Measurements from ENCODE around the gene ISL1. TPM values are rescaled to one million over a fixed set of nuclear protein-coding genes. Genes with fewer than 3 reads are reported as not detected.

Gene ISL1
- total and polyA plus RNA-seq, 8 donors, result 0.06 to 0.34 (median 0.11) TPM; not detected in 3

DNA sequence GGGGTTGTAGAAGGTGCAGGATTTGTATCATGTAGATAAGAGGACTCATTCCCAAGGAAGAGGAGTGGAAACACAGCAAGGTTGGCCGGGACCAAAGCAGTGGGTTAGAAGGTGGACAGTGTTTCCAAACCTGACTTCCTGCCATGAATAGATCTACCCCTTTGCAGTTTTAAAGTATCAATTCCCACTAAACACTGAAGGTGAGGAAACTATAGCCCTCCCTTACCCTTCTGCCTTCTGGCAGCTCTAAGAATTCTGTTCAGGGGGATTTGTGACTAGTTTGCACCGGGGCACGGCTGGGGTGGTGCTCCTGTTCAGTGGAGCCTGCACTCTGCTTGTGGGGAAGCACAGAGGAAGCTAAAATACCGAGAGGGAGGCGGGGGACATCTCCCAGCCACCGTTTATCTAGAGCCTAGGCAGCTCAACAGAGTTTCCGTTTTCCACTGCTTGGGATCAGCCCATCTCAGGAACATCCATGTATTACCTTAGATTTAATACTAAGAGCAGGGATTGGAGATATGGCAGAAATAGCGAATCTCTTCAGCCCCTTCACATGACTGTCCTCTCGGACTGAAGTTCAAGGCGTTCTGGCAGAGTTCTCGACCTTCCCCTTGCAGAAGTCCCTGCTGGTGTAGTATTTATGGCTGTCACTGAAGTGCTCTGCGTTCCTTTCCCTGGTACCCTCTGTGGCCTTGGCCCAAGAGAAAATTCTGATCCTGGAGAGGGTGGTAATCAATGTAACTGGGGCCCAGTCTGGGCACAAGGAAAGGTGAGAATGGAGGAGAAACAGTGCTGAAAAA is 5.4 kb downstream of the ISL1 start:
- no peak for ATAC-seq
- Histone ChIP-seq H3K4me1 (no peaks in the 10 kb centered on the region), H3K27ac (no peak overlapping the region), H3K36me3 (no peaks in the 10 kb centered on the region), H3K27me3 (peaks cover 84 to 100% of the 10 kb centered on the region in 2 donors), H3K9me3 (no peaks in the 10 kb centered on the region), H3K4me3 (no peak overlapping the region)
- intact Hi-C loops (cut with DNase I), result no loop called here
- DNase-seq, result no peak
- TF ChIP-seq, protein P1, sequence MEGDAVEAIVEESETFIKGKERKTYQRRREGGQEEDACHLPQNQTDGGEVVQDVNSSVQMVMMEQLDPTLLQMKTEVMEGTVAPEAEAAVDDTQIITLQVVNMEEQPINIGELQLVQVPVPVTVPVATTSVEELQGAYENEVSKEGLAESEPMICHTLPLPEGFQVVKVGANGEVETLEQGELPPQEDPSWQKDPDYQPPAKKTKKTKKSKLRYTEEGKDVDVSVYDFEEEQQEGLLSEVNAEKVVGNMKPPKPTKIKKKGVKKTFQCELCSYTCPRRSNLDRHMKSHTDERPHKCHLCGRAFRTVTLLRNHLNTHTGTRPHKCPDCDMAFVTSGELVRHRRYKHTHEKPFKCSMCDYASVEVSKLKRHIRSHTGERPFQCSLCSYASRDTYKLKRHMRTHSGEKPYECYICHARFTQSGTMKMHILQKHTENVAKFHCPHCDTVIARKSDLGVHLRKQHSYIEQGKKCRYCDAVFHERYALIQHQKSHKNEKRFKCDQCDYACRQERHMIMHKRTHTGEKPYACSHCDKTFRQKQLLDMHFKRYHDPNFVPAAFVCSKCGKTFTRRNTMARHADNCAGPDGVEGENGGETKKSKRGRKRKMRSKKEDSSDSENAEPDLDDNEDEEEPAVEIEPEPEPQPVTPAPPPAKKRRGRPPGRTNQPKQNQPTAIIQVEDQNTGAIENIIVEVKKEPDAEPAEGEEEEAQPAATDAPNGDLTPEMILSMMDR (IDR thresholded peaks at IDR 0.05), result no peak

DNA sequence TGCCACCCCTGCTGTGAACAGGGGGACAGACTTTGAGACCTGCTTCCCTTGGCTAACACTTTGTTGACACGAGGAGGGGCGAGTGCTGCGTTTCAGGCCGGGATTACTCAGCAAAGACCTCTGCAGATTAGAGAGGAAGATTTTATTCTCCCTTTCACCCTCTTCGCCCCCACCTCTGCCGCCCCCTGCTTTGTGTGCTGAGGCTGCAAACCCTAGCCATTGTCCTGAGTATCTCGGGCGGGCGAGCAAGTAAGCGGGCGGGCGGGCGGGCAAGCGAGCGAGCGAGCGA is 6.0 kb downstream of the ISL1 start:
- intact Hi-C loops (cut with DNase I), result no loop called here
- no peaks in the 10 kb centered on the region for H3K4me1 ChIP-seq
- no peak for ATAC-seq
- no peak overlapping the region for H3K27ac ChIP-seq
- no peaks in the 10 kb centered on the region for H3K9me3 ChIP-seq
- TF ChIP-seq, protein P1 (IDR thresholded peaks at IDR 0.05), result no peak
- DNase-seq, result no peak
- no peaks in the 10 kb centered on the region for H3K36me3 ChIP-seq
- H3K27me3 ChIP-seq, result peaks cover 81 to 100% of the 10 kb centered on the region in 2 donors
- H3K4me3 ChIP-seq, result no peak overlapping the region

DNA sequence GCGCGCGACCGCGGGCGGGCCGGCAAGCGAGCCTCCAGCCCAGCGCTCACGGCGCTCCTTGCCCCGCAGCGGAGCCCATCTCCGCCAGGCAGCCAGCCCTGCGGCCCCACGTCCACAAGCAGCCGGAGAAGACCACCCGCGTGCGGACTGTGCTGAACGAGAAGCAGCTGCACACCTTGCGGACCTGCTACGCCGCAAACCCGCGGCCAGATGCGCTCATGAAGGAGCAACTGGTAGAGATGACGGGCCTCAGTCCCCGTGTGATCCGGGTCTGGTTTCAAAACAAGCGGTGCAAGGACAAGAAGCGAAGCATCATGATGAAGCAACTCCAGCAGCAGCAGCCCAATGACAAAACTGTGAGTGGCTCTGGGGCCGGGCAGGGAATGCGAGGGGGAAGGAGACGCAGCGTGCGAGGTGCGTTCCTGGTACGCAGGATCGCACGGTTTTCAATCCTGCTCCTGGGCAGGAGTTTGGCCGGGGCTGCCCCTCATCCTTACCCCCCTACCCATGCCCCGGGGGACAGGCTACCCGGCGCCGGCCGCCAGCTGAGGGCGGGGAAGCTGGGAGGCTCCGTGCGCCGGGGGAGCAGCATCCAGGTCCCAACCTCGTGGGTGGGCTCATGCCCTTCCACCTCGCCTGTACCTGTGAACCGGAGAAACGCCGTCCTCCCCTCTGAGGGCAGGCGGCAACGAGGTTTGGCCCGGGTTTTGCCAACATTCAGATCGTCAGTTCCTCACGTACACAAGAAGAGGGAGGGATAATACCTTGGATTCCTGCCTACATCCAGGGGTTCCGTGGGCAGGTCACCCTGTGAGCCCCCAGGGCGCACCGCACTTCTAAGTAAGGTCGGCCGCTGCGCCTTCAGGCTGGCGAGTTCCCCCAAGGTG is 6.6 kb downstream of the ISL1 start:
- DNase-seq (peak in 1 of 4 donors; percentile 64), ATAC-seq (no peak)
- Histone ChIP-seq H3K4me1 (no peaks in the 10 kb centered on the region), H3K27me3 (peaks cover 76 to 100% of the 10 kb centered on the region in 2 donors), H3K9me3 (no peaks in the 10 kb centered on the region), H3K4me3 (no peak overlapping the region), H3K27ac (no peak overlapping the region), H3K36me3 (no peaks in the 10 kb centered on the region)
- TF ChIP-seq, protein P1 (IDR thresholded peaks at IDR 0.05), result no peak
- intact Hi-C loops (cut with DNase I), result no loop called here

DNA sequence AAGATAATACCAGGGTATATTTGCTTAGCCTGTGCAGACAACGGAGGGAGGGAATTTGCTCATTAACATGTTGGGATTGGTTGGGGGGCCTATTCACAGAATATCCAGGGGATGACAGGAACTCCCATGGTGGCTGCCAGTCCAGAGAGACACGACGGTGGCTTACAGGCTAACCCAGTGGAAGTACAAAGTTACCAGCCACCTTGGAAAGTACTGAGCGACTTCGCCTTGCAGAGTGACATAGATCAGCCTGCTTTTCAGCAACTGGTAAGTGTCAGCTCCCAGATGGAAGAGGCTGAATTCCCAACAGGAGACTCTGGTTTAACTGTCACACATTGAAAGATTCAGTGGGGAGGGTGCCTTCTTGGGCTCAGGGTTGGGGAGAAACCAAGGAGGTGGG is 7.9 kb downstream of the ISL1 start:
- intact Hi-C loops (cut with DNase I), result no loop called here
- H3K4me1 ChIP-seq, result no peaks in the 10 kb centered on the region
- H3K27me3 ChIP-seq, result peaks cover 76 to 100% of the 10 kb centered on the region in 2 donors
- no peaks in the 10 kb centered on the region for H3K36me3 ChIP-seq
- no peak overlapping the region for H3K4me3 ChIP-seq
- H3K9me3 ChIP-seq, result no peaks in the 10 kb centered on the region
- ATAC-seq, result no peak
- no peak for DNase-seq
- TF ChIP-seq, protein P1 (IDR thresholded peaks at IDR 0.05), result no peak
- no peak overlapping the region for H3K27ac ChIP-seq

DNA sequence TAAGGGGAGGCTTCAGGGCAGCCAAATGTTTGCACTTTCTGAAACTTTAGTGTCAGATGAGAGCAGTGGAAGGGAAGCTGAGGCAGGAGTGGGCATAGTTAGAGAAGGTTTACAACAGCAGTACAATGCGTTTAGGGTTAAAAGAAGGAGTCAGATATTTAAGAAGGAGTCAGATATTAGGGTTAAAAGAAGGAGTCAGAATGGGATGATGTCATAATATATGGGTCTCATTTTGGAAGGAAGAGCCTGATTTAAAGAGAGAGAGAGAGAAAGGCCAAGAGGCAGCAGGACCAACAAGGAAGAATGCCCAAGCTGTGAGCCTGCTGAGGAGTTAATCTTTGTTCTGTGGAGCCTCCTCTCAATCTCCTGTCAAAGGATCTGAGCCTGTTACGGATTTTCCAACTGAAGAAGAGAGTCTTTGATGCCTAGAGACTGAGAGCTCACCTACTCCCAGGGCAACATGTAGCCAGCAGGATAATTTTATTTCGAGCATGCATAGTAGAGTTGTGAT is 9.5 kb downstream of the ISL1 start:
- intact Hi-C loops (cut with DNase I), result no loop called here
- H3K27ac ChIP-seq, result no peak overlapping the region
- H3K4me3 ChIP-seq, result no peak overlapping the region
- H3K9me3 ChIP-seq, result no peaks in the 10 kb centered on the region
- TF ChIP-seq, protein P1 (IDR thresholded peaks at IDR 0.05), result no peak
- H3K36me3 ChIP-seq, result no peaks in the 10 kb centered on the region
- no peak for DNase-seq
- H3K27me3 ChIP-seq, result peaks cover 69 to 100% of the 10 kb centered on the region in 2 donors
- no peak for ATAC-seq
- H3K4me1 ChIP-seq, result no peaks in the 10 kb centered on the region

Measured in left lung (tissue), 10 donors.